BJ (cell line): ENCODE data around the gene MRPL27. TPM values are rescaled to one million over a fixed set of nuclear protein-coding genes. Genes with fewer than 3 reads are reported as not detected.
"Not testable (repeated sequence)": the region's sequence is repeated elsewhere in the genome, so short reads cannot be mapped to it uniquely, and the experiment has no call there.

Experiments
- CTCF ChIA-PET: fragments of 350-600 bp; formaldehyde crosslinking; extraction: SDS; loops from one replicate; lab custom pipeline; 2021; ENCODE audit warnings: antibody characterized with exemption, inconsistent platforms; lab: Yijun Ruan, JAX
- POLR2A ChIA-PET: fragments of 300-600 bp; sonication (Branson Sonifier 250); formaldehyde crosslinking; extraction: SDS; loops from one replicate; lab custom pipeline; 2021; ENCODE audit warnings: antibody characterized with exemption; lab: Charles Lee
- DNase-seq: peaks from one replicate; pipeline ENCODE4 v3.0.0-alpha.2; 2011; ENCODE audit warnings: low read depth
- H3K27me3 ChIP-seq: 2 replicates; pipeline ENCODE4 v1.6.0; 2011; ENCODE audit warnings: low read length; ENCODE audit not compliant: control insufficient read depth, insufficient read depth
- H3K36me3 ChIP-seq: 2 replicates; pipeline ENCODE4 v1.5.1; 2011; ENCODE audit warnings: low read length; ENCODE audit not compliant: control insufficient read depth, insufficient read depth
- H3K4me3 ChIP-seq: 2 replicates; pipeline ENCODE4 v1.5.1; 2011; ENCODE audit warnings: low read depth, mild to moderate bottlenecking, control low read depth, low read length
- polyA plus RNA-seq: library from polyadenylated mRNA; depleted of rRNA; stranded (reverse); fragments of >200 nt; gene quantifications from 2 replicates; pipeline ENCODE4 v1.2.3, GENCODE V29; 2011
- TF ChIP-seq, protein P1 (sequence below): IDR thresholded peaks from 2 replicates; pipeline ENCODE4 v1.5.1; 2011; ENCODE audit warnings: low read depth, mild to moderate bottlenecking, control low read depth, inconsistent platforms, low read length, moderate library complexity; ENCODE audit not compliant: insufficient read depth

The MRPL27 gene
- polyA plus RNA-seq, 1 experiment, result 142 TPM

DNA sequence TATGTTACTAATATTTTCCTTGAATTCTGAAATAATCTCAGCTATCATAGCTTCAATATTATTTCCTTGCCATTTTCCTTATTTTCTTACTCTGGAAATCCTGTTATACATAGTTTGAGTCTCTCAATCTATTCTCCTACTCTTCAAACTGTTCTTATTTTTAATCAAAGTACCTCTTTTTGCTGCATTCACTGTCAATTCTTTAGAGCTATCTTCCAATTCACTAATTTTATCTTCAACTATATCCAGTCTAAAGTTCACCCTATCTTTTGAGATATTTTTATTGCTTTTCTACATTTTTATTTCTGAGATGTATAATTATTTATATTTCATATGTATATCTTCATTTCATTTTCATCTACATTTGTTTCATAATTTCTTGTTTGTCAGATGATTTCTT is 34.3 kb downstream of the MRPL27 start:
- no peaks in the 10 kb centered on the region for H3K36me3 ChIP-seq
- no peak for DNase-seq
- no peak overlapping the region for H3K4me3 ChIP-seq
- H3K27me3 ChIP-seq, result peaks cover 5% of the 10 kb centered on the region; the same call in 1 of the 2 replicates
- TF ChIP-seq, protein P1, sequence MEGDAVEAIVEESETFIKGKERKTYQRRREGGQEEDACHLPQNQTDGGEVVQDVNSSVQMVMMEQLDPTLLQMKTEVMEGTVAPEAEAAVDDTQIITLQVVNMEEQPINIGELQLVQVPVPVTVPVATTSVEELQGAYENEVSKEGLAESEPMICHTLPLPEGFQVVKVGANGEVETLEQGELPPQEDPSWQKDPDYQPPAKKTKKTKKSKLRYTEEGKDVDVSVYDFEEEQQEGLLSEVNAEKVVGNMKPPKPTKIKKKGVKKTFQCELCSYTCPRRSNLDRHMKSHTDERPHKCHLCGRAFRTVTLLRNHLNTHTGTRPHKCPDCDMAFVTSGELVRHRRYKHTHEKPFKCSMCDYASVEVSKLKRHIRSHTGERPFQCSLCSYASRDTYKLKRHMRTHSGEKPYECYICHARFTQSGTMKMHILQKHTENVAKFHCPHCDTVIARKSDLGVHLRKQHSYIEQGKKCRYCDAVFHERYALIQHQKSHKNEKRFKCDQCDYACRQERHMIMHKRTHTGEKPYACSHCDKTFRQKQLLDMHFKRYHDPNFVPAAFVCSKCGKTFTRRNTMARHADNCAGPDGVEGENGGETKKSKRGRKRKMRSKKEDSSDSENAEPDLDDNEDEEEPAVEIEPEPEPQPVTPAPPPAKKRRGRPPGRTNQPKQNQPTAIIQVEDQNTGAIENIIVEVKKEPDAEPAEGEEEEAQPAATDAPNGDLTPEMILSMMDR, result no peak
- POLR2A ChIA-PET, result no interaction called here
- CTCF ChIA-PET, result no interaction called here

DNA sequence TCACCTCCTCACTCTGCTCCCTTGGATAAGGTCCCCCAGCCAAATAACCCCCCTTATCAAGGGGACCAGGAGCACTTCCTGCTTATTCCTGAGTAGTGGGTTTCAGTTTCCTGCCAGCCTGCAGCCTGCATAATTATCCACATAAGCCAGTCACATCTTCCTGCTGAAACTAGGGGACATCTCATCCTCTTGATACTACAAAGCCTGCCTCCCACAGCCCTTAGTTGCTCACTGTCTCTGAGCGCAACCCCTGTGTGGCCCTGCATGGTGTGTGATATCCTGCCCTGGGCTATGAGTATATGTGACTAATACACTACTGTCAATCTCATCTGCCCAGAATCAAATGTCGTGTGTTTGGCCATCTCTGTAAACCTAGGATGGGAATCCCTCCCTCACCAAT is 35.0 kb downstream of the MRPL27 start:
- TF ChIP-seq, protein P1, result no peak
- CTCF ChIA-PET, result no interaction called here
- H3K36me3 ChIP-seq, result no peaks in the 10 kb centered on the region
- no peak for DNase-seq
- peaks cover 5% of the 10 kb centered on the region; the same call in 1 of the 2 replicates for H3K27me3 ChIP-seq
- no peak overlapping the region for H3K4me3 ChIP-seq
- POLR2A ChIA-PET, result no interaction called here

DNA sequence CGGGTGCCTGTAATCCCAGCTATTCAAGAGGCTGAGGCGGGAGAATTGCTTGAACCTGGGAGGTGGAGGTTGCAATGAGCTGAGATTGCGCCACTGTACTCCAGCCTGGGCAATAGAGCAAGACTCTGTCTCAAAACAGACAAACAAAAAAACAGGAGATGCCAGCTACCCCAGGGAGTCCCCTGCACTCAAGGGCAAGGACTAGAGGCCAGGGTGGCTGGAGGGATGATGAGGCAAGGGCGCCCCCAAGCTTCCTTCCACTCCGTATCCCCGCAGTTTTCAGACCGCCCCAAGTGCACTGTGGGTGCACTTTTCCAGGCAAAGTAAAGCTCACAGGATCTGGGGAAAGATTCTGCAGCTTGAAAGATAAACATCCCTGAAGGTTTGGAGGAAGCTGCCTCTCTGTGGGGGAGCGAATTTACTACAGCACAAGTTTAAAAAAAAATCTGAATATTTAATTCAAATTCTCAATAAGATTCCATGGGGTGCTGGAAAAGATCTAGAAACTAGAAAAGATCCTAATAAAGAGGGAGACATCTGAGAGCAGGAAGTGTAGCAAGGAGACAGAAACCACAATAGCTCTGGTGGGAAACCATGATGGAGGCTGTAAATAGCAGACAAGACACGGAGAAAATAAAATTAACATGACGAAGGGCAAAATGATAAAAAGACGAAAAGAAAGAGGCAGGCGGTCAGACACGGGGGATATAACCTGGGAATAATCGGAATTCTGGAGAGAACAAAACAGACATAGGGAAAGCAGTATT is 39.5 kb downstream of the MRPL27 start:
- CTCF ChIA-PET, result interaction anchor here (1.1 to 1.5 kb wide), 3 partner anchors 11 to 29 kb away, joined by 3 to 4 read pairs (median 3); no protein-coding TSS in a partner anchor
- H3K36me3 ChIP-seq, H3K27me3 ChIP-seq, H3K4me3 ChIP-seq, POLR2A ChIA-PET, DNase-seq: not testable (repeated sequence)

DNA sequence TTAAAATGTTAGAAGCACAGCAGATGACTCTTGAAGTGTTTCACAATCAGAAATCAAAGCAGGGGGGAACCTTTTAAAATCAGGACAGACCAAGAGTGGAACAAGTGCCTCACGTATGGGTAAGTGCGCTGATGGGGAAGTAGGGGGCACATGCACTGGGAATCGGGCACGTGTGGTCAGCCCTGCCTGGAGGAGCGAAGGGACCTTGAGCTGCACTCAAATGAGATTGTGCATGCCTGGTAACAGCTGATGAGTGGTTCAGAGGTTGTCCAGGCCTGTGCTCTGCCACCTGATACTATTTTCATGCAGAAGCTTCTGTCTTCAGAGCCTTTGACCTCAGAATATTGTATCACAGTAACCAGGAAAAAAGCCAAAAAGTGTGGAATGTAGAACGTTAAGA is 40.8 kb downstream of the MRPL27 start:
- H3K36me3 ChIP-seq, result no peaks in the 10 kb centered on the region
- no peak overlapping the region for H3K4me3 ChIP-seq
- no peaks in the 10 kb centered on the region for H3K27me3 ChIP-seq
- TF ChIP-seq, protein P1, result no peak
- DNase-seq, result no peak
- ChIA-PET POLR2A (no interaction called here), CTCF (interaction anchor here (0.7 to 2.2 kb wide), 6 partner anchors 10 to 30 kb away, joined by 3 to 7 read pairs (median 4); partner anchors contain the start of gene XYLT2)

DNA sequence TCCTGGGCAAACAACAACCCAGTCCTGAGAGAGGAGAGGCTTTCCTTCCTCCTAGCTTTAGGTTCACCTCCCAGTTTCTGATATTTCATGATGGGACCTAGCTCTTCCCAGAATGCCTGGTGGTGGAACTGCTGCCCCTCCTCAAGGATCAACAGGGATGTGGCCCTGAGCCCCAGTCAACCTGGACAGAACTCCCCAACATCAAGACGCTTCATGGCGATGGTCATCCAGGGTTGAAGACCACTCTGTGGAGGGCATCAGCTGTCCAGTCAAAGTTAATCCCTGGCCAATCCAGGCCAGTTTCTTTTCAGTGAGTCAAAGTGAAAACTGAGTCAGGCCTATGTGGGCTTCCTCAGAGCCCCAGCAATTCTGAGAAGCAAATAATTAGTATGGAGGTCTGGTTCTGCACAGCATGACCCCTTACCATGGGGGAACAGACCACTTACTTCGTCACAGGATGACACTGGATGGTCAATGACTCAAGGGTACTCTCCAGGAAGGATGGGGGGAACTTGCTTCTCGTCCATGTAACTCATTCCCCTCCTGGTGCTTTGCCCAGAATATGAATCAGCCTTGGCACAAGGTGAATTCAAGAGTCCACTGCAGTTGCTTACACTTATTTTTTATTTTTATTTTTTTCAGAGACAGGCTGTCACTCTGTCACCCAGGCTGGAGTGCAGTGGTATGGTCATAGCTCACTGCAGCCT is 41.7 kb downstream of the MRPL27 start:
- peak; percentile 52 for DNase-seq
- H3K27me3 ChIP-seq, result no peaks in the 10 kb centered on the region
- TF ChIP-seq, protein P1, result no peak
- ChIA-PET POLR2A (no interaction called here), CTCF (interaction anchor here (0.6 to 2.2 kb wide), 6 partner anchors 11 to 237 kb away, joined by 3 to 7 read pairs (median 3); no protein-coding TSS in a partner anchor)
- H3K36me3 ChIP-seq, result no peaks in the 10 kb centered on the region
- H3K4me3 ChIP-seq, result no peak overlapping the region
